ENCODE data around the gene DGKD. TPM values are rescaled to one million over a fixed set of nuclear protein-coding genes. Genes with fewer than 3 reads are reported as not detected.

Gene DGKD
- total RNA-seq, 1 donor from 2014 or later: 15.3 TPM

DNA sequence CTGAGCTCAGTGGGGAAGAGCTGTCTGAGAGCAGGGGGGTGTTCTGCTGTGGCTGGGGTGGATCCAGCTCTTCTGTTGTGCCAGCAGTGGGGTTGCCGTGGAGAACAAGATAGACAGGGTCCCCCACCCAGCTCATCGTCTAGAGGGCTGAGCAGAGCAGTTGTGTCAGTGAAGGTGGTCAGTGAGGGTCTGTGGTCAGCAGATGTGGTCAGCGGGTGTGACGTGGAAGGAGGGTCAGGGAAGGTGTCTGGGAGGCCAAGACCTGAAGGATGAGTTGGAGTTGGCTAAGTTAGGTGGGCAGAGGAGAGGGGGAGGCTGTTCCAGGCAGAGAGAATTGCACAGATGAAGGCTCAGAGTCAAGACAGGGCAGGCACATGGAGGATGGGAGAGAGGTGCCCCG lies 103.1 kb downstream of the DGKD start:
- Mint-ChIP-seq H3K36me3 (ENCODE audit: low read depth, unreplicated experiment) (peaks cover 19% of the 10 kb centered on the region), H3K4me1 (ENCODE audit: unreplicated experiment) (no peaks in the 10 kb centered on the region), H3K27ac (ENCODE audit: unreplicated experiment) (no peak overlapping the region), H3K9me3 (ENCODE audit: unreplicated experiment) (no peaks in the 10 kb centered on the region), H3K4me3 (ENCODE audit: unreplicated experiment) (no peak overlapping the region), H3K27me3 (ENCODE audit: unreplicated experiment) (peaks cover 3% of the 10 kb centered on the region)
- DNase-seq (ENCODE audit: low spot score): no peak
- TF ChIP-seq, protein P1, sequence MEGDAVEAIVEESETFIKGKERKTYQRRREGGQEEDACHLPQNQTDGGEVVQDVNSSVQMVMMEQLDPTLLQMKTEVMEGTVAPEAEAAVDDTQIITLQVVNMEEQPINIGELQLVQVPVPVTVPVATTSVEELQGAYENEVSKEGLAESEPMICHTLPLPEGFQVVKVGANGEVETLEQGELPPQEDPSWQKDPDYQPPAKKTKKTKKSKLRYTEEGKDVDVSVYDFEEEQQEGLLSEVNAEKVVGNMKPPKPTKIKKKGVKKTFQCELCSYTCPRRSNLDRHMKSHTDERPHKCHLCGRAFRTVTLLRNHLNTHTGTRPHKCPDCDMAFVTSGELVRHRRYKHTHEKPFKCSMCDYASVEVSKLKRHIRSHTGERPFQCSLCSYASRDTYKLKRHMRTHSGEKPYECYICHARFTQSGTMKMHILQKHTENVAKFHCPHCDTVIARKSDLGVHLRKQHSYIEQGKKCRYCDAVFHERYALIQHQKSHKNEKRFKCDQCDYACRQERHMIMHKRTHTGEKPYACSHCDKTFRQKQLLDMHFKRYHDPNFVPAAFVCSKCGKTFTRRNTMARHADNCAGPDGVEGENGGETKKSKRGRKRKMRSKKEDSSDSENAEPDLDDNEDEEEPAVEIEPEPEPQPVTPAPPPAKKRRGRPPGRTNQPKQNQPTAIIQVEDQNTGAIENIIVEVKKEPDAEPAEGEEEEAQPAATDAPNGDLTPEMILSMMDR (IDR thresholded peaks at IDR 0.05; ENCODE audit: unreplicated experiment): no peak

DNA sequence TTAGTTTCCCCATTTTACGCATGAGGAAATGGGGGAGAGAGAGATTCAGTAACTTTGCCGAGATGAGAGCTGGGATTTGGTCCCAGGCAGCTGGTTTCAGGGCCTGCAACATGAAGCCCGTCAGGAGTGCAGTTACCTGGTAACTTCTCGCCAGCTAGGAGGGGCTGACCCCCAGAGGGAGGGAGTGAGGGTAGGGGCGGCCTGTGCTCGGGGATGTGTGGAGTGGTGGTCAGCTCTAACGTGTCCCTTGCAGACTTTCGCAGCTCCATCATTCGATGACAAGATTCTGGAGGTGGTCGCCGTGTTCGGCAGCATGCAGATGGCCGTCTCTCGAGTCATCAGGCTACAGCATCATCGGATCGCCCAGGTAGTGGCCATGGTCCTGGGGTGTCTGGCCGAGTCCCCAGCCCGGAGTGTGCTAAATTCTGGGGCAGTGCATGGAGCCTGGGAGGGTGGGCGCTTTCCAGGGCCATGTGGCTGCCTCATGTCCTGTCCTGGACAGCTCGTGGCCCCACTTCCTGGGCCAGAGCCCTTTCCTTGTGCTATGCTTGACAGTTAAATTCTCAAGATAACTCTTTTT lies 103.8 kb downstream of the DGKD start:
- H3K4me1 Mint-ChIP-seq (ENCODE audit: unreplicated experiment): no peaks in the 10 kb centered on the region
- H3K9me3 Mint-ChIP-seq (ENCODE audit: unreplicated experiment): no peaks in the 10 kb centered on the region
- H3K27ac Mint-ChIP-seq (ENCODE audit: unreplicated experiment): no peak overlapping the region
- H3K36me3 Mint-ChIP-seq (ENCODE audit: low read depth, unreplicated experiment): peaks cover 19% of the 10 kb centered on the region
- TF ChIP-seq, protein P1 (IDR thresholded peaks at IDR 0.05; ENCODE audit: unreplicated experiment): no peak
- DNase-seq (ENCODE audit: low spot score): no peak
- peaks cover 3% of the 10 kb centered on the region for H3K27me3 Mint-ChIP-seq (ENCODE audit: unreplicated experiment)
- H3K4me3 Mint-ChIP-seq (ENCODE audit: unreplicated experiment): no peak overlapping the region

DNA sequence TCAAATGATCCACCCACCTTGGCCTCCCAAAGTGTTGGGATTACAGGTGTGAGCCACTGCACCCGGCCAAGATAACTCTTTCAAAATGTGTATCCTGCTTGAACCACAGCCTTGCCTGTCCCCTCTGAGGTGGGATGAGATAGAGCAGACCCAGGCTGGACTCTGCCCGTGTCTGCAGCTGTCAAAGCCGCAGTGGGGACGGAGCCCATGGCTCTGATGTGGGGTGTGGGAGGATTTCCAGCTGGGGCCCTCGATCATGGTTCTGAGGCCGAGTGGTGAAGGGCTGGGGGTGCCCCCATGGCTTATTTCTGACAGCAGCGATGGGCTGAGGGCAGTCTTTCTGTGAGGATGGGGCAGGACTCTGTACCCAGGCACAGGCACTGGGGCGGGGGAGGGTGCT lies 104.5 kb downstream of the DGKD start:
- Mint-ChIP-seq H3K4me1 (ENCODE audit: unreplicated experiment) (no peaks in the 10 kb centered on the region), H3K4me3 (ENCODE audit: unreplicated experiment) (no peak overlapping the region), H3K27me3 (ENCODE audit: unreplicated experiment) (peaks cover 7% of the 10 kb centered on the region), H3K36me3 (ENCODE audit: low read depth, unreplicated experiment) (peaks cover 23% of the 10 kb centered on the region), H3K27ac (ENCODE audit: unreplicated experiment) (no peak overlapping the region), H3K9me3 (ENCODE audit: unreplicated experiment) (no peaks in the 10 kb centered on the region)
- TF ChIP-seq, protein P1 (IDR thresholded peaks at IDR 0.05; ENCODE audit: unreplicated experiment): no peak
- DNase-seq (ENCODE audit: low spot score): no peak

DNA sequence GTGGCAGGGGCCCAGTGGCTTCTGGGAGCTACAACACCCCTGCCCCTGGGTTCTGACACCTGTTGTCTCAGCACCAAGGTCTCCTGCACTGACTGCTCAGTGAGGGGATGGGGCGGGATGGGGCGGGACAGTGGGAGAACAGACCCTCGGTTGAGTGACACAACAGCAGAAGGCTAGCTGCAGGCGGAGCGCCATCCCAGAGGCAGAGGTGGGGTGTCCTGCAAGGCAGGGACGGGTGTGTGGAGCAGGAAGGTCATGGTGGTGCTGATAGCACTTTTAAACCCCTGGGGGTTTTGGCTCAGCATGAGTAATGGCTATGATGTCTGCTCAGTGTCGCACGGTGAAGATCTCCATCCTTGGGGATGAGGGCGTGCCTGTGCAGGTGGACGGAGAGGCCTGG lies 105.1 kb downstream of the DGKD start:
- H3K9me3 Mint-ChIP-seq (ENCODE audit: unreplicated experiment): no peaks in the 10 kb centered on the region
- H3K4me3 Mint-ChIP-seq (ENCODE audit: unreplicated experiment): no peak overlapping the region
- H3K27ac Mint-ChIP-seq (ENCODE audit: unreplicated experiment): no peak overlapping the region
- no peak for DNase-seq (ENCODE audit: low spot score)
- H3K36me3 Mint-ChIP-seq (ENCODE audit: low read depth, unreplicated experiment): peaks cover 27% of the 10 kb centered on the region
- peaks cover 7% of the 10 kb centered on the region for H3K27me3 Mint-ChIP-seq (ENCODE audit: unreplicated experiment)
- TF ChIP-seq, protein P1 (IDR thresholded peaks at IDR 0.05; ENCODE audit: unreplicated experiment): no peak
- no peaks in the 10 kb centered on the region for H3K4me1 Mint-ChIP-seq (ENCODE audit: unreplicated experiment)

DNA sequence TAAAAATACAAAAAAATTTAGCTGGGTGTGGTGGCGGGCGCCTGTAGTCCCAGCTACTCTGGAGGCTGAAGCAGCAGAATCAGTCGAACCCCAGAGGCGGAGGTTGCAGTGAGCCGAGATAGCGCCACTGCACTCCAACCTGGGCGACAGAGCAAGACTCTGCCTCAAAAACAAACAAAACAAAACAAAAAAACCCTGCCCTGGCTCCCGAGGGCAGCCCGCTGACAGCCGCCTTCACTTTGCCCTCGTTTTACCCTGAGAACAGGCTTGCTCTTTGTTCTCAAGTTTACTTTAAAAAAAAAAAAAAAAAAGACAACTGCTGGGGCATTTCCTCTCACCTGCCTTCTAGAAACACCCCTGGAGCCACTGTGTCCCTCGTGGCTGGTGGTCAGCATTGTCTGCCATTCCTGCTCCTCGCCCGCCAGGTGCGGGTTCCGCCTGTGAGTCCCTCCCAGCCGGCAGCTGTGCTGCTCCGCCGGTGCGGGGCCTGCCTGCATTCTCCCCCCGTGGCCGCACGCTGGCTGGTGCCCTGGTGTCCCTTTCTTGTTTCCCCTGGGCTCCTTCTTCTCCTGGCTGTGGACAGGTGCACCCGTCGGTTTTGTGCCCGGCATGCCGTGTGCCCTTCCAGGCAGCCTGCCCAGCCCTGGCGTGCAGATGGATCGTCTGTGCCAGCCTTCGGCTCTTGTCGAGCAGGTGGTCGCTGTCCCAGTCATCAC lies 106.6 kb downstream of the DGKD start:
- no peak for DNase-seq (ENCODE audit: low spot score)
- no peak overlapping the region for H3K4me3 Mint-ChIP-seq (ENCODE audit: unreplicated experiment)
- peaks cover 27% of the 10 kb centered on the region for H3K36me3 Mint-ChIP-seq (ENCODE audit: low read depth, unreplicated experiment)
- H3K27ac Mint-ChIP-seq (ENCODE audit: unreplicated experiment): no peak overlapping the region
- TF ChIP-seq, protein P1 (IDR thresholded peaks at IDR 0.05; ENCODE audit: unreplicated experiment): no peak
- no peaks in the 10 kb centered on the region for H3K4me1 Mint-ChIP-seq (ENCODE audit: unreplicated experiment)
- no peaks in the 10 kb centered on the region for H3K9me3 Mint-ChIP-seq (ENCODE audit: unreplicated experiment)
- H3K27me3 Mint-ChIP-seq (ENCODE audit: unreplicated experiment): peaks cover 7% of the 10 kb centered on the region
